ENCODE measurements around the gene TMEM176B. TPM values are rescaled to one million over a fixed set of nuclear protein-coding genes. Genes with fewer than 3 reads are reported as not detected.

TMEM176B gene
- total RNA-seq, 1 experiment from 2014 or later = not detected

Other genes starting within 250 kb of the TMEM176B start
- gene GIMAP4, start 233.0 kb downstream of the TMEM176B start, total RNA-seq (2014; rRNA removed) = not detected in 2 replicates
- 1.2 TPM in 1 of 2 replicates, not detected in the other for gene GIMAP6, start 168.0 kb downstream of the TMEM176B start, total RNA-seq (2014; rRNA removed)
- not detected in 2 replicates for gene GIMAP2, start 114.7 kb downstream of the TMEM176B start, total RNA-seq (2014; rRNA removed)
- not detected in 2 replicates for gene GIMAP1, start 83.8 kb downstream of the TMEM176B start, total RNA-seq (2014; rRNA removed)
- gene GIMAP5, start 62.9 kb downstream of the TMEM176B start, total RNA-seq (2014; rRNA removed) = not detected in 2 replicates
- gene TMEM176A, start 405 bp upstream of the TMEM176B start, total RNA-seq (2014; rRNA removed) = not detected in 2 replicates
- not detected in 2 replicates for gene AOC1, start 52.2 kb upstream of the TMEM176B start, total RNA-seq (2014; rRNA removed)
- gene KCNH2, start 178.0 kb upstream of the TMEM176B start, total RNA-seq (2014; rRNA removed) = 0.84 and 1.6 TPM in 2 replicates
- 0.66 and 2.5 TPM in 2 replicates for gene NOS3, start 190.7 kb upstream of the TMEM176B start, total RNA-seq (2014; rRNA removed)
- 1.2 and 1.3 TPM in 2 replicates for gene ATG9B, start 224.1 kb upstream of the TMEM176B start, total RNA-seq (2014; rRNA removed)
- gene ABCB8, start 228.1 kb upstream of the TMEM176B start, total RNA-seq (2014; rRNA removed) = 58.4 and 95.7 TPM in 2 replicates
- 1.7 and 2.6 TPM in 2 replicates for gene ASIC3, start 248.2 kb upstream of the TMEM176B start, total RNA-seq (2014; rRNA removed)